Fibroblast of mammary gland (primary cell): ENCODE measurements around the gene SCN4B.

Experiments
- DNase-seq: peaks from one replicate; pipeline ENCODE4 v3.0.0-alpha.2; 2010; ENCODE audit warnings: low read depth
- H3K4me3 ChIP-seq: 2 replicates; pipeline ENCODE4 v1.5.1; 2011; ENCODE audit warnings: low read depth, mild to moderate bottlenecking, low read length, moderate library complexity; ENCODE audit not compliant: control insufficient read depth
- TF ChIP-seq, protein P1 (sequence below): conservative IDR thresholded peaks from 2 replicates; pipeline ENCODE4 v1.5.1; 2011; ENCODE audit warnings: low read depth, low read length, inconsistent platforms; ENCODE audit not compliant: control insufficient read depth, insufficient read depth

SCN4B gene

GRCh38 chr11:118155776-118156530, 3.3 kb upstream of the SCN4B start:
- no peak for DNase-seq
- no peak overlapping the region for H3K4me3 ChIP-seq
- TF ChIP-seq, protein P1, sequence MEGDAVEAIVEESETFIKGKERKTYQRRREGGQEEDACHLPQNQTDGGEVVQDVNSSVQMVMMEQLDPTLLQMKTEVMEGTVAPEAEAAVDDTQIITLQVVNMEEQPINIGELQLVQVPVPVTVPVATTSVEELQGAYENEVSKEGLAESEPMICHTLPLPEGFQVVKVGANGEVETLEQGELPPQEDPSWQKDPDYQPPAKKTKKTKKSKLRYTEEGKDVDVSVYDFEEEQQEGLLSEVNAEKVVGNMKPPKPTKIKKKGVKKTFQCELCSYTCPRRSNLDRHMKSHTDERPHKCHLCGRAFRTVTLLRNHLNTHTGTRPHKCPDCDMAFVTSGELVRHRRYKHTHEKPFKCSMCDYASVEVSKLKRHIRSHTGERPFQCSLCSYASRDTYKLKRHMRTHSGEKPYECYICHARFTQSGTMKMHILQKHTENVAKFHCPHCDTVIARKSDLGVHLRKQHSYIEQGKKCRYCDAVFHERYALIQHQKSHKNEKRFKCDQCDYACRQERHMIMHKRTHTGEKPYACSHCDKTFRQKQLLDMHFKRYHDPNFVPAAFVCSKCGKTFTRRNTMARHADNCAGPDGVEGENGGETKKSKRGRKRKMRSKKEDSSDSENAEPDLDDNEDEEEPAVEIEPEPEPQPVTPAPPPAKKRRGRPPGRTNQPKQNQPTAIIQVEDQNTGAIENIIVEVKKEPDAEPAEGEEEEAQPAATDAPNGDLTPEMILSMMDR, result no peak

DNA sequence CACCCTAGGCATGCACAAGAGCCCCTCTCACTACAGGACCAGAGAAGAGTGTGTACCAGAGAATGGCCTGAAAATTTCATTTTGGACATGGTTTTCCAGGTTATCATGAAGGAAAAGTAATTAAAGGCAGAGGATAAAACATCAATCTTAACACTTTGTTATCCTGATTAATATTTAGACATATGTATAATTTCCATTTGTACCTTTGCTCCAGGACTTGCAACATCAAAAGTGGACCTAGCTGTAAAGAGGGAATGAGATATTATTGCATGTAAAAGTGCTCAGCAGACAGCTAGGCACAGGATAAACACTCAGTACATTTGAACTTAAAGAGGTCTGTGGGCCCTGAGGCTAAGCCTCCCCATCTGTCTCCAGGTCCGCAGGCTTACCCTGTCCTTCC, 2.0 kb upstream of the SCN4B start:
- H3K4me3 ChIP-seq, result no peak overlapping the region
- DNase-seq, result no peak
- TF ChIP-seq, protein P1, result no peak

DNA sequence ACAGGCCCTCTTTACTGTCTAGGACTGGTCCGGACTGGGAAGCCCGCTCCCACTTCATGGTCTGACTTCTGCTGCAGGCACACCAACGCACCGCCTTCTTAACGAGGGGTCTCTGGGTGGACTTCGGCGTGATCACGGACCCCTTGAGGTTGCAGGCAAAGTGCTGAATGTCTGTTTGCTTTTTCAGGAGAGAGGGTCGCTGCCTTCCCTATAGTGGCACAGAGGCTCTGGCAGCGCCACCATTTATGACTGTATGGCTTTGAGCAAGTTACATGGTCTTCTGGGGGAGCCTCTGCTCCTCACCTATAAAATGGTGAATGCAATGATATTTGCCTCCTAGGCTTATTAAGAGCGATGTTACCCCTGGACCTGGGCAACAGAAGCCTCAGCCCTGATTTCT, 1.4 kb upstream of the SCN4B start:
- no peak for DNase-seq
- TF ChIP-seq, protein P1, result no peak
- H3K4me3 ChIP-seq, result no peak overlapping the region

DNA sequence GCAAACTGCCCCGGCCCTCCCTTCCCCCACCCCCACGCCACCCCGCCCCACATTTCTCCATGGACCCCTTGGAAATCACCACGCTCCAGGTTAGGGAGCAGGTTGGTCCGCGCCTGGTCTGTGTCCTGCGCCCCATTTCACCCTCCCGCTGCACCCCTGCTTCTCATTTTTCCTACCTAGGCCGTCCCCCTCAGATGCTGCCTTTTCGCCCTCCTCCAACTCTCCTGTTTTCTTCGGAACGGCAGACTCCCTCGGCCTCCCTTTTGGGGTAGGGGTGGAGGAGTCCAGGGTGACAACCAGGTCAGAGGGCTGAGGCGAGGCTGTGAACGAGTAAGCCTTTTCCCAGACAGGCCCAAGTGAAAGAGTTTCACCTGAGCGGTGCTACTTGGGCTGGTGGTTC, 893 bp upstream of the SCN4B start:
- no peak overlapping the region for H3K4me3 ChIP-seq
- TF ChIP-seq, protein P1, result no peak
- DNase-seq, result no peak

GRCh38 chr11:118152020-118152551, 537 bp downstream of the SCN4B start:
- H3K4me3 ChIP-seq, result no peak overlapping the region
- TF ChIP-seq, protein P1, result no peak
- DNase-seq, result no peak

DNA sequence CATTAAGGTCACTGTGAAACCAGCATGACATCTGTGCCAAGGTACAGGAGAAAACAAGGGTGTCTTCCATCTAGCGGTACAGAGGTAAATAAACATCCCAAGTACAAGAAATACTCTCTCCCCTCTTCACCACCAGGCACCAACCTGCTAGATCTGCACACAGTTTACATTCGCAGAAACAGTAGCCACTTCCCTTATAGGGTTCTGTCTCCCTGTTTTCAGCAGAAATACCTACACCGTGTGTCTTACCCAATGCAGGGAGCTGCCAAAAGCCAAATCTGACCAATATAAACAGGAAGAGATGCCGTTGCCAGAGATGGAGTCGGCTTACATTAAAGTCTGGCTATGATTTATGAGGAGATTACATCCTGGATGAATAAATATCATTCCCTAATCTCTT, 1.2 kb downstream of the SCN4B start:
- DNase-seq, result no peak

More for the DNA sequence above, 1.2 kb downstream of the SCN4B start:
- H3K4me3 ChIP-seq, result no peak overlapping the region
- TF ChIP-seq, protein P1, result no peak
